ENCODE results near the gene ASPSCR1.

- TF ChIP-seq CTCF (IDR thresholded peaks at IDR 0.05) (no peak), EP300 (IDR thresholded peaks at IDR 0.05) (no peak), POLR2A (IDR thresholded peaks at IDR 0.05) (no peak), POLR2AphosphoS5 (IDR thresholded peaks at IDR 0.05) (no peak)
These were observed 51.5 kb downstream of the ASPSCR1 start for GRCh38 chr17:82028966-82029365.

All from stomach (tissue), 4 donors.